Epithelial cell of proximal tubule (primary cell): ENCODE measurements around the gene GDPD4. TPM values are rescaled to one million over a fixed set of nuclear protein-coding genes. Genes with fewer than 3 reads are reported as not detected.
A peak's percentile ranks its signal among the peaks of the same experiment; 100 is the strongest.

Source experiments
- DNase-seq: peaks from one replicate; pipeline ENCODE4 v3.0.0-alpha.2; 2011; ENCODE audit warnings: low read depth
- H3K4me3 ChIP-seq: 2 replicates; pipeline ENCODE4 v1.5.1; 2011; ENCODE audit warnings: low read depth, mild to moderate bottlenecking, low read length
- total RNA-seq: library from RNA; depleted of rRNA; stranded (reverse); fragments of >200 nt; gene quantifications from 2 replicates; pipeline ENCODE4 v1.2.3, GENCODE V29; 2015
- TF ChIP-seq, protein P1 (sequence below): conservative IDR thresholded peaks from 2 replicates; pipeline ENCODE4 v1.5.1; 2012; ENCODE audit warnings: low read depth, mild to moderate bottlenecking, low read length

GDPD4 gene
- total RNA-seq, 1 donor from 2014 or later: not detected

DNA sequence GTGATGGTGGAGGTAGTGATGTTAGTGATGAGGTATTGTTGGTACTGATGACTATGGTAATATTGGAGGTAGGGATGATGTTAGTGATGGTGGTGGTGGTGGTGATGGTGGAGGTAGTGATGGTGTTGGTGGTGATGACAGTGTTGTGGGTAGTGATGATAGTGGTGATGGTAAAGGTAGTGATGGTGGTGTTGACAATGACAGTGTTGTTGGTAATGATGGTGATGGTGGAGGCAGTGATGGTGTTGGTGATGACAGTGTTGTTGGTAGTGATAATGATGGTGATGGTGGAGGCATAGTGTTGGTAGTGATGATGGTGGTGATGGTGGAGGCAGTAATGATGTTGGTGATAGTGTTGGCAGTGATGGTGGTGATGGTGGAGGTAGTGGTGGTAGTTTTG is 108.3 kb downstream of the GDPD4 start:
- DNase-seq: no peak
- TF ChIP-seq, protein P1, sequence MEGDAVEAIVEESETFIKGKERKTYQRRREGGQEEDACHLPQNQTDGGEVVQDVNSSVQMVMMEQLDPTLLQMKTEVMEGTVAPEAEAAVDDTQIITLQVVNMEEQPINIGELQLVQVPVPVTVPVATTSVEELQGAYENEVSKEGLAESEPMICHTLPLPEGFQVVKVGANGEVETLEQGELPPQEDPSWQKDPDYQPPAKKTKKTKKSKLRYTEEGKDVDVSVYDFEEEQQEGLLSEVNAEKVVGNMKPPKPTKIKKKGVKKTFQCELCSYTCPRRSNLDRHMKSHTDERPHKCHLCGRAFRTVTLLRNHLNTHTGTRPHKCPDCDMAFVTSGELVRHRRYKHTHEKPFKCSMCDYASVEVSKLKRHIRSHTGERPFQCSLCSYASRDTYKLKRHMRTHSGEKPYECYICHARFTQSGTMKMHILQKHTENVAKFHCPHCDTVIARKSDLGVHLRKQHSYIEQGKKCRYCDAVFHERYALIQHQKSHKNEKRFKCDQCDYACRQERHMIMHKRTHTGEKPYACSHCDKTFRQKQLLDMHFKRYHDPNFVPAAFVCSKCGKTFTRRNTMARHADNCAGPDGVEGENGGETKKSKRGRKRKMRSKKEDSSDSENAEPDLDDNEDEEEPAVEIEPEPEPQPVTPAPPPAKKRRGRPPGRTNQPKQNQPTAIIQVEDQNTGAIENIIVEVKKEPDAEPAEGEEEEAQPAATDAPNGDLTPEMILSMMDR: no peak
- H3K4me3 ChIP-seq: no peak overlapping the region

DNA sequence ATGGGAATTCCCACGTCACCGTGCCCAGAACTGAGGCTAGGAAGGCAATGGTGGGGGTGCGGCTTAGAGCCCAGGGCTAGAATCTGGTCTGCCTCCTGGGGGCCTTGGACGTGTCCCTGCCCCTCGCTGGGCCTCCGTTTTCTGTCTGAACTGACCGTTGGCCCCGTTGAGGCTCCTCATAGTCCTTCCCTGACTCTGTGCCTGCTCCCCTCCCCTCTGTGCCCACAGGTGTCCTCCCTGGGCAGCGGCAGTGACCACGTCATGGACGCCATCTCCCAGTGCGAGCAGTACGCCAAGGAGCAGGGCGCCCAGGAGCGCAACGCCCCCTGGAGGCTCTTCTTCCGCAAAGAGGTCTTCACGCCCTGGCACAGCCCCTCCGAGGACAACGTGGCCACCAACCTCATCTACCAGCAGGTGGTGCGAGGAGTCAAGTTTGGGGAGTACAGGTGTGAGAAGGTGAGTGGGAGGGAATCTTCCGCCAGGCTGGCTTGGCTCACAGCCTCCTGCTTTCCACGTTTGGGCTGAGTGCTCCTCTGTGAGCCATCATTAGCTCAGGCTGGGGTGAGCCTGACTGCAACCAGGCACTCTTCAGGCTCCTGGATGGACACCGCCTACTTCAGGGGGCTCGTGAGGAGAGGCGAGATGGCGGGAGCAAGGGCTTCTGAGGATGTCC is 109.5 kb downstream of the GDPD4 start:
- TF ChIP-seq, protein P1: peak; percentile 60
- H3K4me3 ChIP-seq: no peak overlapping the region
- no peak for DNase-seq

DNA sequence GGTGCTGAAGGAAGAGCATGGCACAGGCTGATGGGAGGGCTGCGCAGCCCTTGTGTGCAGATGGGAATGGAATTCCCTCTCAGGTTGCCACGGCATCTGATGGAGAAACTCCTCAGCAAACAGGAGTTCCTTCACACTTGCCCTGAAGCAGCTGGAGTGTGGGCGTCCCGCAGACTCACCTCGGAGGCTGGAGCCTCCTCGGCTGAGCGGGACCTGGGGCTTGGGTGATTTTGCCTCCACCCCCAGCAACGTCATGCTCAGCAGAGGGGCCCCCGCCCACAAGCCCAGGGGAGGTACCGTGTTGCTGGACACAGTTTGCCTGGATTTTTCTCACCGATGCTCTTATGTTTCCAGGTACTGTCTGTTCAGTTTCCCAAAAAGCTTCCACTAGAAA is 110.1 kb downstream of the GDPD4 start:
- TF ChIP-seq, protein P1: no peak
- DNase-seq: no peak
- H3K4me3 ChIP-seq: no peak overlapping the region

DNA sequence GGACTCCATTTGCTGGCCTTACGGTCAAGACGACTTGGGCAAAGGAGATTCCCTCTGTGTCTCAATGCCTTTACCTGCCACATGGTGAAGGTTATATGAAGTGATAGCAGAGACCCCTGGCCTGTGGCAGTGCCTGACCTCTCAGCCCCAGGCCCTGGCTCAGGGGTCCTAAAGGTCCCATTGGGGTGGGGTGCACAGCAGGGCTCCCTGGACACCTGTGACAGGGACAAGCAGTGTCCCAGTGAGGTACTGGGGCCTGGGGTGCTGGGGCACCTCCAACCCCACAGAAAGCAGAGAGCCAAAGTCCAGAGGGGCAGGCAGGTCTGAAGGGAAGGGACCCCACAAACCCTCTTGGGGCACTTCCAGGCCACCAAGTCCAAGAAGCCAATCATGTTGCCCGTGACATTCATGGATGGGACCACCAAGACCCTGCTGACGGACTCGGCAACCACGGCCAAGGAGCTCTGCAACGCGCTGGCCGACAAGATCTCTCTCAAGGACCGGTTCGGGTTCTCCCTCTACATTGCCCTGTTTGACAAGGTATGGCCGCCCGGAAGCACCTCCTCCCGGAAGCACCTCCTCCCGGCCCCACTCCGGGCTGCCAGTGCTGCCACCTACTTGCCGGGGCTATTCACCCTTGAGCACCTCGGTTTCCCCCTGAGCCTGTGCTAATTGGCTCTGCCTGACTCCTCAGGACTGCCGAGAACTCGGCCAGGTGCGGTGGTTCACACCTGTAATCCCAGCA is 111.0 kb downstream of the GDPD4 start:
- no peak for DNase-seq
- no peak overlapping the region for H3K4me3 ChIP-seq
- TF ChIP-seq, protein P1: no peak

DNA sequence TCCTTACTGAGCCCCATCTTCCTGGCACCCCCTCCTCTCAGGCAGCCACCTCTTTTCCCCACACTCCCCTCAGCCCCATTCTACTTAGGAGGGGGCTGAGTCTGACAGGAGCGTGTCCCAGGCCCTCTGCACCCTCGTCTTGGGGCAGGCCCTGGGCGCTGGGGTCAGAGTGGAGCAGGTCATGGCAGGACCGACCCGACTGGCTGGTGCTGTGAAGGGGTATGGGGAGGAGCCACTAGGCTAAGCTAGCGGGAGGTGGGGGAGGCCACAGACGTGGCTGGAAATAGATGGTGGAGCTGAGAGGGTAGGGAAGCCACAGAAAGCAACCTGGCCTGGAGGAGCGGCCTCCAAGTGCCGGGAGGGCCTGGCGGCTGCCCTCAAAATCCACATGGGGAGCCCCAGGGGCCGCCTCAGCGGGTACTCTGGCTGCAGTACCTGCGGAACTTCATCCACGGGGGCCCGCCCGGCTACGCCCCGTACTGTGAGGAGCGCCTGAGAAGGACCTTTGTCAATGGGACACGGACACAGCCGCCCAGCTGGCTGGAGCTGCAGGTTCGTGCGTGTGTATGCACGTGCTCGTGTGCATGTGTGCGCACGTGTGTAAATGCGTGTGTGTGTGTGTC is 111.8 kb downstream of the GDPD4 start:
- no peak overlapping the region for H3K4me3 ChIP-seq
- no peak for DNase-seq
- TF ChIP-seq, protein P1: no peak

DNA sequence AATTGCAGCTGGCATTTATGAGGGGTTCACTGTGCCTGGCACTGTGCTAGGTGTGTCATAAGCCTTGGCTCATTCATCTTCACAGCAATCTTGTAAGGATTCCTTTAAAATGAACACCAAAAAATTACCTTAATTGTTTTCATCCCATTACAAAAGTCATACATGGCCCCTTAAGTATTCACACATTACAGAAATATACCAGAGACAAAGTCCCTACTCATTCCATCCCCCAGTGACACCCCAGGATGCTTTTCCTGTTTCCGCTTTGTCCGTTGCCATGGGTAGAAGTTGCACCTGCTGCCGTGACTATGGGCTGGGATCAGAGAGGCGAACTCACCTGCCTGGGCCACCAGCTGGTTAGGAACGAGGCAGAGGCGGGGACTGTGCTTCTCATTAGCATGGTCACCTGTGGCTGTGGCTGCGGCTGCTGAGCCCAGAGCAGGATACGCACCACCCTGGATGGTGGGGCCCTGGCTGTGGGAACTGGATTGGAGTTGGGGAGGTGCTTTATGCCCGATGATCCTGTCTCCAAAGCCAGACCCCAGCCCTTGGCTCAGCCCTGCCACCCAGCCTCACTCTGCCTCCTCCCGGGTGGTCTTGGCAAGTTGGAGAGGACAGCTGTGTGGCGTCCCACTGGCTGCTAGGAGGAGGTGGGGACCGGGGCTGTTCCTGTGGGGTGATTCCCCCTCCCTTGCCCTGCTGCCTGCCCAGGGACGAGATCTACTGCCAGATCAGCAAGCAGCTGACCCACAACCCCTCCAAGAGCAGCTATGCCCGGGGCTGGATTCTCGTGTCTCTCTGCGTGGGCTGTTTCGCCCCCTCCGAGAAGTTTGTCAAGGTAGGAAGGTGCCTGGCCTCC is 112.6 kb downstream of the GDPD4 start:
- TF ChIP-seq, protein P1: no peak
- DNase-seq: no peak
- no peak overlapping the region for H3K4me3 ChIP-seq
